ENCODE results near the gene OXCT1.

Gene OXCT1

DNA sequence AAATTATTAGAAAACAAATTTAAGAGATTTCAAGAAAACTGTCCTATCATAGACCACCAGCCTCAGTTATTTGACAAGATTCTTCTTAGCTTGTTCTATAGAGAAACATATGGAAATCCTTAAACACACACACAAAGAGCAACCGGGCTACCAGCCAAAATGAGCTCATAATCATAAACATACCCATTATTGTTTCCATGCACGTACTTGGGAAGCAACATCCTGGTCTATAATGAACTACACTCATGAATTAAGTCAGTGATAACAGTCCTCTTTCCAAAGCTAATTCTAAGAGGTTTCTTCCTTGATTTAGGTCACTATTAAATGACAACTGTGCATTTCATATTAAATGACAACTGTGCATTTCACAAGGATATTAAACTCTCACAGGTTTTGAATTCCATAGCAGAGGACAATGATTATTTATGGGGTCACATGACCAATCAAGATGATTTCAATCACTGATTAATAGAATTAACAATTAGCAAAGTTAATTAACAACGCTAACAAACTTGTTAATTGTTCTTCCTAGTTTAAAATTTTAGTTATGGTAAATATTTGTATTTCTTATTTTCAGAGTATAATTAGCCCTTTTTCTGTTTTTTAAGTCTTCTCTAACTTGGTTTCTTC is 77.0 kb downstream of the OXCT1 start (continued):
- no peak for TF ChIP-seq ZIC2 (tag by site-specific recombination; IDR thresholded peaks at IDR 0.05)
- TF ChIP-seq, protein P1, sequence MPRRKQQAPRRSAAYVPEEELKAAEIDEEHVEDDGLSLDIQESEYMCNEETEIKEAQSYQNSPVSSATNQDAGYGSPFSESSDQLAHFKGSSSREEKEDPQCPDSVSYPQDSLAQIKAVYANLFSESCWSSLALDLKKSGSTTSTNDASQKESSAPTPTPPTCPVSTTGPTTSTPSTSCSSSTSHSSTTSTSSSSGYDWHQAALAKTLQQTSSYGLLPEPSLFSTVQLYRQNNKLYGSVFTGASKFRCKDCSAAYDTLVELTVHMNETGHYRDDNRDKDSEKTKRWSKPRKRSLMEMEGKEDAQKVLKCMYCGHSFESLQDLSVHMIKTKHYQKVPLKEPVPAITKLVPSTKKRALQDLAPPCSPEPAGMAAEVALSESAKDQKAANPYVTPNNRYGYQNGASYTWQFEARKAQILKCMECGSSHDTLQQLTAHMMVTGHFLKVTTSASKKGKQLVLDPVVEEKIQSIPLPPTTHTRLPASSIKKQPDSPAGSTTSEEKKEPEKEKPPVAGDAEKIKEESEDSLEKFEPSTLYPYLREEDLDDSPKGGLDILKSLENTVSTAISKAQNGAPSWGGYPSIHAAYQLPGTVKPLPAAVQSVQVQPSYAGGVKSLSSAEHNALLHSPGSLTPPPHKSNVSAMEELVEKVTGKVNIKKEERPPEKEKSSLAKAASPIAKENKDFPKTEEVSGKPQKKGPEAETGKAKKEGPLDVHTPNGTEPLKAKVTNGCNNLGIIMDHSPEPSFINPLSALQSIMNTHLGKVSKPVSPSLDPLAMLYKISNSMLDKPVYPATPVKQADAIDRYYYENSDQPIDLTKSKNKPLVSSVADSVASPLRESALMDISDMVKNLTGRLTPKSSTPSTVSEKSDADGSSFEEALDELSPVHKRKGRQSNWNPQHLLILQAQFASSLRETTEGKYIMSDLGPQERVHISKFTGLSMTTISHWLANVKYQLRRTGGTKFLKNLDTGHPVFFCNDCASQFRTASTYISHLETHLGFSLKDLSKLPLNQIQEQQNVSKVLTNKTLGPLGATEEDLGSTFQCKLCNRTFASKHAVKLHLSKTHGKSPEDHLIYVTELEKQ (tag by site-specific recombination; IDR thresholded peaks at IDR 0.05; ENCODE audit: borderline replicate concordance), result peak; percentile 85; the same call in 1 of the 2 replicates
- TF ChIP-seq ZNF292 (tag by site-specific recombination; IDR thresholded peaks at IDR 0.05; ENCODE audit: borderline replicate concordance, low read depth), result no peak
- TF ChIP-seq, protein P2, sequence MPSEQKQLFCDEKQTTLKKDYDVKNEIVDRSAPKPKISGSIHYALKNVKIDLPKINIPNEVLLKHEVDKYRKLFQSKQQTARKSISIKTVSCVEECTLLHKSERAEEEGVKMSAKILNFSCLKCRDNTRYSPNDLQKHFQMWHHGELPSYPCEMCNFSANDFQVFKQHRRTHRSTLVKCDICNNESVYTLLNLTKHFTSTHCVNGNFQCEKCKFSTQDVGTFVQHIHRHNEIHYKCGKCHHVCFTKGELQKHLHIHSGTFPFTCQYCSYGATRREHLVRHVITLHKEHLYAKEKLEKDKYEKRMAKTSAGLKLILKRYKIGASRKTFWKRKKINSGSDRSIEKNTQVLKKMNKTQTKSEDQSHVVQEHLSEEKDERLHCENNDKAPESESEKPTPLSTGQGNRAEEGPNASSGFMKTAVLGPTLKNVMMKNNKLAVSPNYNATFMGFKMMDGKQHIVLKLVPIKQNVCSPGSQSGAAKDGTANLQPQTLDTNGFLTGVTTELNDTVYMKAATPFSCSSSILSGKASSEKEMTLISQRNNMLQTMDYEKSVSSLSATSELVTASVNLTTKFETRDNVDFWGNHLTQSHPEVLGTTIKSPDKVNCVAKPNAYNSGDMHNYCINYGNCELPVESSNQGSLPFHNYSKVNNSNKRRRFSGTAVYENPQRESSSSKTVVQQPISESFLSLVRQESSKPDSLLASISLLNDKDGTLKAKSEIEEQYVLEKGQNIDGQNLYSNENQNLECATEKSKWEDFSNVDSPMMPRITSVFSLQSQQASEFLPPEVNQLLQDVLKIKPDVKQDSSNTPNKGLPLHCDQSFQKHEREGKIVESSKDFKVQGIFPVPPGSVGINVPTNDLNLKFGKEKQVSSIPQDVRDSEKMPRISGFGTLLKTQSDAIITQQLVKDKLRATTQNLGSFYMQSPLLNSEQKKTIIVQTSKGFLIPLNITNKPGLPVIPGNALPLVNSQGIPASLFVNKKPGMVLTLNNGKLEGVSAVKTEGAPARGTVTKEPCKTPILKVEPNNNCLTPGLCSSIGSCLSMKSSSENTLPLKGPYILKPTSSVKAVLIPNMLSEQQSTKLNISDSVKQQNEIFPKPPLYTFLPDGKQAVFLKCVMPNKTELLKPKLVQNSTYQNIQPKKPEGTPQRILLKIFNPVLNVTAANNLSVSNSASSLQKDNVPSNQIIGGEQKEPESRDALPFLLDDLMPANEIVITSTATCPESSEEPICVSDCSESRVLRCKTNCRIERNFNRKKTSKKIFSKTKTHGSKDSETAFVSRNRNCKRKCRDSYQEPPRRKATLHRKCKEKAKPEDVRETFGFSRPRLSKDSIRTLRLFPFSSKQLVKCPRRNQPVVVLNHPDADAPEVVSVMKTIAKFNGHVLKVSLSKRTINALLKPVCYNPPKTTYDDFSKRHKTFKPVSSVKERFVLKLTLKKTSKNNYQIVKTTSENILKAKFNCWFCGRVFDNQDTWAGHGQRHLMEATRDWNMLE (tag by site-specific recombination; conservative IDR thresholded peaks at IDR 0.05; ENCODE audit: low read depth), result peak; percentile 43; the same call in 1 of the 2 replicates
- TF ChIP-seq ZBTB48 (tag by site-specific recombination; IDR thresholded peaks at IDR 0.05), result no peak
- TF ChIP-seq TRIM28 (IDR thresholded peaks at IDR 0.05; ENCODE audit: borderline replicate concordance, low read length), result no peak
- TF ChIP-seq FEZF1 (tag by site-specific recombination; IDR thresholded peaks at IDR 0.05), result peak; percentile 97
- TF ChIP-seq, protein P3, sequence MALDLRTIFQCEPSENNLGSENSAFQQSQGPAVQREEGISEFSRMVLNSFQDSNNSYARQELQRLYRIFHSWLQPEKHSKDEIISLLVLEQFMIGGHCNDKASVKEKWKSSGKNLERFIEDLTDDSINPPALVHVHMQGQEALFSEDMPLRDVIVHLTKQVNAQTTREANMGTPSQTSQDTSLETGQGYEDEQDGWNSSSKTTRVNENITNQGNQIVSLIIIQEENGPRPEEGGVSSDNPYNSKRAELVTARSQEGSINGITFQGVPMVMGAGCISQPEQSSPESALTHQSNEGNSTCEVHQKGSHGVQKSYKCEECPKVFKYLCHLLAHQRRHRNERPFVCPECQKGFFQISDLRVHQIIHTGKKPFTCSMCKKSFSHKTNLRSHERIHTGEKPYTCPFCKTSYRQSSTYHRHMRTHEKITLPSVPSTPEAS (tag by site-specific recombination; IDR thresholded peaks at IDR 0.05), result peak; percentile 58; the same call in 1 of the 2 replicates
- peak; percentile 76 for TF ChIP-seq ZXDB (tag by site-specific recombination; IDR thresholded peaks at IDR 0.05)
- no peak for TF ChIP-seq ZNF654 (tag by site-specific recombination; IDR thresholded peaks at IDR 0.05; ENCODE audit: low read depth)
- TF ChIP-seq BCL11B (tag by site-specific recombination; IDR thresholded peaks at IDR 0.05; ENCODE audit: low read depth), result peak; percentile 67; the same call in 1 of the 2 replicates
- TF ChIP-seq, protein P4, sequence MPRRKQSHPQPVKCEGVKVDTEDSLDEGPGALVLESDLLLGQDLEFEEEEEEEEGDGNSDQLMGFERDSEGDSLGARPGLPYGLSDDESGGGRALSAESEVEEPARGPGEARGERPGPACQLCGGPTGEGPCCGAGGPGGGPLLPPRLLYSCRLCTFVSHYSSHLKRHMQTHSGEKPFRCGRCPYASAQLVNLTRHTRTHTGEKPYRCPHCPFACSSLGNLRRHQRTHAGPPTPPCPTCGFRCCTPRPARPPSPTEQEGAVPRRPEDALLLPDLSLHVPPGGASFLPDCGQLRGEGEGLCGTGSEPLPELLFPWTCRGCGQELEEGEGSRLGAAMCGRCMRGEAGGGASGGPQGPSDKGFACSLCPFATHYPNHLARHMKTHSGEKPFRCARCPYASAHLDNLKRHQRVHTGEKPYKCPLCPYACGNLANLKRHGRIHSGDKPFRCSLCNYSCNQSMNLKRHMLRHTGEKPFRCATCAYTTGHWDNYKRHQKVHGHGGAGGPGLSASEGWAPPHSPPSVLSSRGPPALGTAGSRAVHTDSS (tag by site-specific recombination; IDR thresholded peaks at IDR 0.05), result no peak
- no peak for TF ChIP-seq ZNF335 (tag by site-specific recombination; conservative IDR thresholded peaks at IDR 0.05)
- TF ChIP-seq, protein P5, sequence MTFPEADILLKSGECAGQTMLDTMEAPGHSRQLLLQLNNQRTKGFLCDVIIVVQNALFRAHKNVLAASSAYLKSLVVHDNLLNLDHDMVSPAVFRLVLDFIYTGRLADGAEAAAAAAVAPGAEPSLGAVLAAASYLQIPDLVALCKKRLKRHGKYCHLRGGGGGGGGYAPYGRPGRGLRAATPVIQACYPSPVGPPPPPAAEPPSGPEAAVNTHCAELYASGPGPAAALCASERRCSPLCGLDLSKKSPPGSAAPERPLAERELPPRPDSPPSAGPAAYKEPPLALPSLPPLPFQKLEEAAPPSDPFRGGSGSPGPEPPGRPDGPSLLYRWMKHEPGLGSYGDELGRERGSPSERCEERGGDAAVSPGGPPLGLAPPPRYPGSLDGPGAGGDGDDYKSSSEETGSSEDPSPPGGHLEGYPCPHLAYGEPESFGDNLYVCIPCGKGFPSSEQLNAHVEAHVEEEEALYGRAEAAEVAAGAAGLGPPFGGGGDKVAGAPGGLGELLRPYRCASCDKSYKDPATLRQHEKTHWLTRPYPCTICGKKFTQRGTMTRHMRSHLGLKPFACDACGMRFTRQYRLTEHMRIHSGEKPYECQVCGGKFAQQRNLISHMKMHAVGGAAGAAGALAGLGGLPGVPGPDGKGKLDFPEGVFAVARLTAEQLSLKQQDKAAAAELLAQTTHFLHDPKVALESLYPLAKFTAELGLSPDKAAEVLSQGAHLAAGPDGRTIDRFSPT (tag by site-specific recombination; IDR thresholded peaks at IDR 0.05), result peak; percentile 84
- TF ChIP-seq BCL11A (tag by site-specific recombination; IDR thresholded peaks at IDR 0.05; ENCODE audit: low read depth), result 0 out of 2 replicates have a peak, but pooled peaks have one; percentile 59
- 0 out of 2 replicates have a peak, but pooled peaks have one; percentile 29 for TF ChIP-seq ZNF324 (tag by site-specific recombination; IDR thresholded peaks at IDR 0.05)
- TF ChIP-seq ZNF433 (tag by site-specific recombination; IDR thresholded peaks at IDR 0.05; ENCODE audit: low read depth), result no peak
- TF ChIP-seq ZNF558 (tag by site-specific recombination; IDR thresholded peaks at IDR 0.05), result peak; percentile 79; the same call in 1 of the 2 replicates
- 0 out of 2 replicates have a peak, but pooled peaks have one; percentile 39 for TF ChIP-seq KLF8 (tag by site-specific recombination; IDR thresholded peaks at IDR 0.05)
- TF ChIP-seq MZF1 (tag by site-specific recombination; IDR thresholded peaks at IDR 0.05; ENCODE audit: borderline replicate concordance), result peak; percentile 23; the same call in 1 of the 2 replicates
- TF ChIP-seq GLI2 (tag by site-specific recombination; IDR thresholded peaks at IDR 0.05; ENCODE audit: borderline replicate concordance, low read depth), result peak; percentile 50; the same call in 1 of the 2 replicates
- TF ChIP-seq, protein P6, sequence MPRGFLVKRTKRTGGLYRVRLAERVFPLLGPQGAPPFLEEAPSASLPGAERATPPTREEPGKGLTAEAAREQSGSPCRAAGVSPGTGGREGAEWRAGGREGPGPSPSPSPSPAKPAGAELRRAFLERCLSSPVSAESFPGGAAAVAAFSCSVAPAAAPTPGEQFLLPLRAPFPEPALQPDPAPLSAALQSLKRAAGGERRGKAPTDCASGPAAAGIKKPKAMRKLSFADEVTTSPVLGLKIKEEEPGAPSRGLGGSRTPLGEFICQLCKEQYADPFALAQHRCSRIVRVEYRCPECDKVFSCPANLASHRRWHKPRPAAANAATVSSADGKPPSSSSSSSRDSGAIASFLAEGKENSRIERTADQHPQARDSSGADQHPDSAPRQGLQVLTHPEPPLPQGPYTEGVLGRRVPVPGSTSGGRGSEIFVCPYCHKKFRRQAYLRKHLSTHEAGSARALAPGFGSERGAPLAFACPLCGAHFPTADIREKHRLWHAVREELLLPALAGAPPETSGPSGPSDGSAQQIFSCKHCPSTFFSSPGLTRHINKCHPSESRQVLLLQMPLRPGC (tag by site-specific recombination; IDR thresholded peaks at IDR 0.05), result peak; percentile 85

All from HEK293 (cell line).